HG03575 (cell line): ENCODE measurements around the gene MCCC2.
"Not testable (repeated sequence)": the region's sequence is repeated elsewhere in the genome, so short reads cannot be mapped to it uniquely, and the experiment has no call there.

Experiments
- ATAC-seq: cut with Tn5 transposase; IDR thresholded peaks from one replicate; pipeline ENCODE4 v1.9.1; 2021; ENCODE audit not compliant: unreplicated experiment, insufficient number of reproducible peaks, low FRiP score; ENCODE audit errors: extremely low read depth

Gene MCCC2

GRCh38 chr5:71591100-71591499 is 4.0 kb downstream of the MCCC2 start:
- no peak for ATAC-seq

GRCh38 chr5:71596169-71596568 is 9.0 kb downstream of the MCCC2 start:
- ATAC-seq = no peak

DNA sequence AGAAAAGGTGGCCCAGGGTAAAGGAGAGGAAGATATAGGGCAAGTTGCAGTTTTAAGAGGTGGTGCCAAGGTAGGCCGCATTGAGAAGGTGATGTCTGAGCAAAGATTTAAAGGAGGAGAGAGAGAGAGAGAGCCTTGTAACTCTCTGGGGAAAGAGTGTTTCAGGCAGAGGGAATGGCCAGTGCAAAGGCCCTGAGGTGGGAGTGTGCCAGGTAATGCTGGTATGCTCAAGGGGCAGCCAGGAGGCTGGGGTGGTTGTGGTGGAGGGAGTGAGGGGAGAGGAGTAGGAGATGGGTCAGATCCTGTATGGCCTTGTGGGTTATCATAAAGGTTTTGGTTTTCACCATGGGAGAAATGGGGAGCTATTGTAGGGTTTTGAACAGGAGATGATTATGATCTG is 9.9 kb downstream of the MCCC2 start:
- ATAC-seq = no peak

- no peak for ATAC-seq
Measured at GRCh38 chr5:71600783-71601182, 13.6 kb downstream of the MCCC2 start.

DNA sequence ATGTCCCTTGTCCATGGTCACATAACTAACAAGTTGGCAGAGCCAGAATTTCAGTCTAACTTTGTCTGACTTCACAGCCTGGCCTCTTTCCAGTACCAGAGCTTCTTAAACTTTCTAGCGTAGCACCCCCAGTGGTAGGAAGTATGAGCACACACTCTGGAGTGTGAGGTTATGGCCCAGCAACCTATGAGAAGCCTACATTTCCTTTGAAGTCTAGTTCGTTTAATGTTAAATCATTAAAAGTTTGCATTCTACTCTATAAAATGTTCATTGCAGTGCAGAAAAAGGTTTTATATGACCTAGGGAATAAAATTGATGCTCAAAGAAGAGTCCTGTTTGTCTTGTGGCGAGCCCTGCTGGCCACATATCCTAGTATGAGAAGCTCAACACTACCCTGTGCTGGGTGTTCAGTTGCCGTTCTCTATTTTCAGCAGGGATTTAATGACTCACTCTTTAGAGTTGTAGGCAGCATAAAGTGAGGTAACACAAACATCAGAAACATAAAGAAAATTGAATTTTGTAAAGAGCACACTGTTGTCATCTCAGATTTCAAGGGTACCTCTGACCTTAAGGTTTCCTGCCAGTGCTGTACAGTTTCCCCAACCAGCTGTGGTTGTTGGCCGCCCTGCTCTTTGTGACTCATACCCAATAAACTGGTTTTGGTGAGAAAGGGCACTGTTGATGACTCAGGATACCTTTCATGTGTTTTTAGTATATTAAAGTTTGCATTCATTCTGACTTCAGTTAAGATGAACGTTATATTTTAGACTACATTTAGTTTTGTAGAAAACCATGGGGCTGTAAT is 14.3 kb downstream of the MCCC2 start:
- ATAC-seq = peak; percentile 58

- not testable (repeated sequence) for ATAC-seq
Measured at GRCh38 chr5:71609916-71610315, 22.8 kb downstream of the MCCC2 start.

GRCh38 chr5:71615809-71616208 is 28.7 kb downstream of the MCCC2 start:
- ATAC-seq = no peak

- ATAC-seq = no peak
Measured at GRCh38 chr5:71620630-71621029, 33.5 kb downstream of the MCCC2 start.

GRCh38 chr5:71621268-71621667 is 34.1 kb downstream of the MCCC2 start:
- no peak for ATAC-seq

GRCh38 chr5:71621741-71622140 is 34.6 kb downstream of the MCCC2 start:
- no peak for ATAC-seq

GRCh38 chr5:71623221-71623794 is 36.2 kb downstream of the MCCC2 start:
- no peak for ATAC-seq

GRCh38 chr5:71629950-71630349 is 42.8 kb downstream of the MCCC2 start:
- ATAC-seq = no peak

DNA sequence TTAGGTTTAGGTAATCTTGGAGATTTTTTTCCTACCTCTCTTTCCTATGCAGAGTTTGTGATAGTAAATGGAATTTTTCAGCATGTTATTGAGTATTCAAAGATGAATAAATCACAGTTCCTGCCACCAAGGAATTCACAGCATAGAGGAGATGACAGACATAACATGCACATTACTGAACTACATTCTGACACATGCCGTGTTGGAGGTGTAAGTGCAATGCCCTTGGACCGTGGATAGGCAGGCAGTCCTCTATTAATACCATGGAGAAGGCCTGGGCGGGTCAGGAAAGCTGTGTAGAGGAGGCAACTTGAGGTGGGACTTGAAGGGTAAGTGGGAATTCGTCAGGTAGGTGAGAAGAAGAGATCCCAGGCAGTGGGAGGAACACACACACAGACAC is 43.9 kb downstream of the MCCC2 start:
- ATAC-seq = no peak

DNA sequence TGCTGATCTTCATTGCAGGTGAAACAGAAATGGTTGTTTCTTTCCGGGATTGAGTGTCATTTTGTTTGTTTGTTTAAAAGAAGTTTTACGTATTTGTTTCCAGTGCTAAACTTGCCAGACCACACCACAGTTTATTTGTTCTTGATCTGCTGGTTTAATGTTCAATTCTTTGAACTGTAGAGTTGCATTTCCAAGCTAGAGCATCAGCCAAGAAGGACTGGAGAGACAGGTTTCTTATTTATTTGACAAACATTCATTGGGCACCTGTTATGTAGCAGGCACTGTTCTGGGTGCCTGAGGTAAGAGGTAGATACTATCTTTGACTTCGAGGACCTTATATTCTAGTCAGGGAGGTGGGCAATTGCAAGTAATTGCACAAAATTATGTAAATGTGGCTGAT is 45.0 kb downstream of the MCCC2 start:
- no peak for ATAC-seq

GRCh38 chr5:71633255-71634155 is 46.4 kb downstream of the MCCC2 start:
- ATAC-seq = no peak

DNA sequence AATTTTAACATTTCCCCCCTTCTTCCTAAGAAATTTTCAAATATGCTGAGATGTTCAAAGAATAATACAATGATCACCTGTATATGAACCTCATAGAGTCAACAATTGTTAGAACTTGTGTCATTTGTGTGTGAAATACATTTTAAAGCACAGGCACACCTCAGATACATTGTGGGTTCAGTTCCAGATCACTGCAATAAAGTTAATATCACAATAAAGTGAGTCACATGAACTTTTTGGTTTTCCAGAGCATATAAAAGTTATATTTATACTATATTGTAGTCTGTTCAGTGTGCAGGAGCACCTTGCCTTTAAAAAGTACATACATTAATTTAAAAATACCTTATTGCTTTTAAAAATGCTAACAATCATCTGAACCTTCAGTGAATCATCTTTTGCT is 50.0 kb downstream of the MCCC2 start:
- ATAC-seq = no peak

- no peak for ATAC-seq
Measured at GRCh38 chr5:71640408-71640807, 53.3 kb downstream of the MCCC2 start.

GRCh38 chr5:71645030-71645429 is 57.9 kb downstream of the MCCC2 start:
- ATAC-seq = no peak

DNA sequence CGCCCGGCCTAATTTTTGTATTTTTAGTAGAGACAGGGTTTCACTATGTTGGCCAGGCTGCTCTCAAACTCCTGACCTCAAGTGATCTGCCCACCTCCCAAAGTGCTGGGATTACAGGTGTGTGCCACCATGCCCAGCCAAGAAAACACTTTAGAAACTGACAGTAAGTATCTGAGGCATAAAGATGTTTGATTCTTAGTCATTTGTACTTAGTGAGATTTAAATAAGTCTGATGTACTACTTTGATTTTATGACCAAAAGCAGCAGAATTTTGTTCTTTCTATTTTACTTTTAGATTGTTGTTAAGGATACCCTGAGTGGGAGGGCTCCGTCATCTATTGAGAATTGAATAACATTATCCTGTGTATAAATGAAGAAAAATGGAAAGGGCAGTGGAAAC is 63.8 kb downstream of the MCCC2 start:
- ATAC-seq = not testable (repeated sequence)

DNA sequence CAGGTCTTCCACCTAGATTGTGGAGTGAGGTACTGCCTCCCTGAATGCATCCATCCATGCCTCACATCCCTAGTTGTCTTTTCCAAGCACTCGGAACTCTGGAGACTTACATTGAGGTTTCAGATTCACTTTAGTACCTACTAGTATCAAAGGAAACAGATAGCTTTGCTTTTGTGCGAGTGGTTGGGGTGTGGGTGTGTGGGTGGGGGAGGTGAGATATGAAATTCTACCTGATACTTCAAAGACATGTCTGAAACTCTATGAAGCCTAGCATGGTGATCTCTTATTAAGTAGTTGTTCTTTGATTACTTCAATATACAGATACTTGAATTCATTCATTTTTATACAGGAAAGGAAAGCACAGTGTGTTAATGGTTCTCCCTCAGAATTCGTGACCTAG is 64.4 kb downstream of the MCCC2 start:
- no peak for ATAC-seq
